Measurements from ENCODE around the gene LPO.

Gene LPO

DNA sequence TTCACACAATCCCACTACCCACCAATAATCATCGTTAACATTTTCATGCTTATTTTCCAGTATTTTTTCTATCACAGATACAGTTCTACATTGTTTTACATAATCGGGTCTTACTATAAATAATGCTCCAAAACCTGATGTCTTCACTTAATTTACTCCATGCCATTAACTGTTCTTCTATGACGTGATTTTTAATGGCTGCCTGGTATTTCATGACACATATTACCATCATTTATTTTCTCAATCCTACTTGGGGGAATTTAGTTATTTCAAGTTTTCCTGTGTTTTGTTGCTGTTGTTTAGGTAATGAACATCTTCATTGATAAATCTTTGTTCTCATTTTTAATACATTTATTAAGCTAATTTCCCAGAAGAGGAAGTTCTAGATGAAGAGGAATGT lies 14.7 kb downstream of the LPO start:
- in situ Hi-C loops (cut with MboI; ENCODE audit: low sequenced_read_pairs), result no loop called here

DNA sequence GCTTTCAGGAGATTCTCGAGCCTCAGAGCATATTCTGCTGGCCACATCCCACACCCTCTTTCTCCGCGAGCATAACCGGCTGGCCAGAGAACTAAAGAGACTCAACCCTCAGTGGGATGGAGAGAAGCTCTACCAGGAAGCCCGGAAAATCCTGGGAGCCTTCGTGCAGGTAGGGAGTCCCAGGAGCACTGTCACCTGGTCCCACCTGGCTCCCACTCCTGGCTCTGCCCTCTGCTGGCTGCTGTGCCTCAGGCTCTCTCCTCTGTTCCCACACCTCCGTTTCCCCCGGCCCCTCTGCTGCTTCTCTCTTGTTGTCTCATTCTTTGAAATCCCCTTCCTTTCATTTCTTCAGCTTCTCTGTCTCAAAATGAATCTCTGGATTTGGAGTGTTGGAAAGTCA lies 16.4 kb downstream of the LPO start:
- in situ Hi-C loops (cut with MboI; ENCODE audit: low sequenced_read_pairs), result no loop called here

DNA sequence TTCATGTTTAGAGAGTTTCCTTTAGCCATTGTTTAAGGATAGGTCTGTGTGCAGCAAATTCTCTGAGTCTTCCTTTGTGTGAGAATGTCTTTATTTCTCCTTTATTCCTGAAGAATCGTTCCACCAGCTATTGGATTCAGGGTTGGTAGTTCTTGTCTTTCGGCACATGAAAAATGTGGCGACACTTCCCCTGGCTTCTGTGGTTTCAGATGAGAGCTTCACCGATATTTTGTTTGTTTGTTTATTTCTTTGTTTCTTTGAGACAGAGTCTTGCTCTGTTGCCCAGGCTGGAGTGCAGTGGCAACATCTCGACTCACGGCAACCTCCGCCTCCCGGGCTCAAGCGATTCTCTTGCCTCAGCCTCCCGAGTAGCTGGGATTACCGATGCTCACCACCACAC lies 23.8 kb downstream of the LPO start:
- in situ Hi-C loops (cut with MboI; ENCODE audit: low sequenced_read_pairs), result no loop called here

DNA sequence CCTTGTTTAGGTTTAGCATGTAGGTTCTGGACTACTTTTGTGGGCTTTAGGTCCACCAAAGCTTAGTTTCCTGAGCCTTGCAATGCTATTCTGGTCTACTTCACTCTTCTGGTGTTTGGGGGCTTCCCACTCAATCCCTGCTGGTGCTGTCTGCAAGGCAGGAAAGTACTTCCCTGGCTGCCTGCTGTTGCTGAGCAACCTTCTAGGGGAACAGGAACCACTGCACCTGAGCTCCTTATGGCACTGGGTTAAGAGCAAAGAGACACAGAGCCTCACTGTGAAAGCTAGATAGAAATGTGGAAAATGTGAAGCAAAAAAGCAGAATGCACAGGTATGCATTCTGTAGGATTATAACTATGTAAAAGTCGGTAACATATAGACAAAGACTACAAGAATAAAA lies 25.4 kb downstream of the LPO start:
- in situ Hi-C loops (cut with MboI; ENCODE audit: low sequenced_read_pairs), result no loop called here

DNA sequence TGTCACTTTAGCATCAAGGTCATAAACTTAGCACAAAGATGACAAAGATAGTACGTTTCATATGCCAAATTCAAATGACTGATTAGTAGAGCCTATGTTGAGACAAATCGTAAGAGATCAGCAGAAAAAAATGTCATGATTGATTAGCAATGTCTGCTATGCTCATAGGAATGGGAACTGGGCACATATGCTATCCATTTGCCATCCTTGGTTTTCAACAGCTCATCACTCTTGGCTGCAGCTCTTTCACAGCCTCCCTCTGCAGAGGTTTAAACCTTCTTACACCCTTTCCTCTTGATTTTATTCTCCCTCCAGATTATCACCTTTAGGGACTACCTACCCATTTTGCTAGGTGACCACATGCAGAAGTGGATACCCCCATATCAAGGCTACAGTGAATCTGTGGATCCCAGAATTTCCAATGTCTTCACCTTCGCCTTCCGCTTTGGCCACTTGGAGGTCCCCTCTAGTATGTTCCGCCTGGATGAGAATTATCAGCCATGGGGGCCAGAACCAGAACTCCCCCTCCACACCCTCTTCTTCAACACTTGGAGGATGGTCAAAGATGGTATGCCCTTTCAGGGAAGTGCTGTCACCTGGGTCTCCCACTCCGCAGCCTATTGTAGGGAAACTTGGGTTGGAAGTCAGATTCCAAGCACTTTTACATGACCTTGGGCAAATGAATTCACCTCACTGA lies 26.2 kb downstream of the LPO start:
- in situ Hi-C loops (cut with MboI; ENCODE audit: low sequenced_read_pairs), result no loop called here

DNA sequence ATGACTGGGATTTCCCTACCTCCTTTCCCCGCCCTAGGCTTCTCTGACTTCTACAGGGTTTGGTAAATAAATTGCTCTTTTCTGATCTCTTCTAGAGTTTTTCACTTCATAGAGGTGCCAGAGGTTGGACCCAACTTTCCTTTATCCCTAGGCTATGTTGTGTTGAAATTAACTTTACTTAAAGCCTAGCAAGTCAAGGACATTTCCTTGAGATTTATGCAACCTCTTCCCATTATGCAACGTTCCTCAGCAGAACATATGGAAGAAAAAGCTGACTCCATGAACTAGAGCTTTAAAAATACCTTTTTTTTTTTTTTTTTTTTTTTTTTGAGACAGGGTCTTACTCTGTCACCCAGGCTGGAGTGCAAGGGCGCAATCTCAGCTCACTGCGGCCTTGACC lies 26.9 kb downstream of the LPO start:
- in situ Hi-C loops (cut with MboI; ENCODE audit: low sequenced_read_pairs), result no loop called here

DNA sequence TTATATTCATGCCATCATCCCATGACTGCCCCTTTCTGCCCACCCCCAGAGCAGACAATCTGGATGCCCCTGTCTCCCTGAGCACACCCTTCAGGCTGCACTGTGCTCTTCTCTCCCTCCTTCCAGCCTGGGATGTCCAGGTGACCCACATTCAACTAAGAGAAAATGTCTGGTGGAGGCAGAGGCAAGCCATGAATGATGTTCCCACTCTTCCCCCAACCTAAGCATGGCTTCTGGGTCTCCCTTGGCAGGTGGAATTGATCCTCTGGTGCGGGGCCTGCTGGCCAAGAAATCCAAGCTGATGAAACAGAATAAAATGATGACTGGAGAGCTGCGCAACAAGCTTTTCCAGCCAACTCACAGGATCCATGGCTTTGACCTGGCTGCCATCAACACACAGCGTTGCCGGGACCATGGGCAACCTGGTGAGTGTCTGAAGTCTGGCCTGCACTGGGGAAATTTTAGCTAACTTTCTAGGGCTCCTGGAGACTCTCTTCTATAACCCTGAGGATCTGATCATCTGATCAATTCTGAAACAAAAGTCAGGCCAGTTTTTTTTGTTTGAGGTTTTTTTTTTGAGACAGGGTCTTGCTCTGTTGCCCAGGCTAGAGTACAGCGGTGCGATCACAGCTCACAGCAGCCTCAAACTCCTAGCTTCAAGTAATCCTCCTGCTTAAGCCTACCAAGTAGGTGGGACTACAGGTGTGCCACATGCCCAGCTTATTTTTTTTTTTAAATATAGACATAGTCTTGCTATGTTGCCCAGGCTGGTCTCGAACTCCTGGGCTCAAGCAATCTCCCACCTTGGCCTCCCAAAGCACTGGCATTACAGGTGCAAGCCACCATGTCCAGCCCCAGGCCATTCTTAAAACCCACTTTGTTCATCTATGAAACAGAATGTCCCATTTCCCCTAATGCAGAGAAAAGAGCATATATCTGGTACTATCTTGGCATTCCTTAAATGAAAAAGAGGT lies 27.8 kb downstream of the LPO start:
- in situ Hi-C loops (cut with MboI; ENCODE audit: low sequenced_read_pairs), result no loop called here

DNA sequence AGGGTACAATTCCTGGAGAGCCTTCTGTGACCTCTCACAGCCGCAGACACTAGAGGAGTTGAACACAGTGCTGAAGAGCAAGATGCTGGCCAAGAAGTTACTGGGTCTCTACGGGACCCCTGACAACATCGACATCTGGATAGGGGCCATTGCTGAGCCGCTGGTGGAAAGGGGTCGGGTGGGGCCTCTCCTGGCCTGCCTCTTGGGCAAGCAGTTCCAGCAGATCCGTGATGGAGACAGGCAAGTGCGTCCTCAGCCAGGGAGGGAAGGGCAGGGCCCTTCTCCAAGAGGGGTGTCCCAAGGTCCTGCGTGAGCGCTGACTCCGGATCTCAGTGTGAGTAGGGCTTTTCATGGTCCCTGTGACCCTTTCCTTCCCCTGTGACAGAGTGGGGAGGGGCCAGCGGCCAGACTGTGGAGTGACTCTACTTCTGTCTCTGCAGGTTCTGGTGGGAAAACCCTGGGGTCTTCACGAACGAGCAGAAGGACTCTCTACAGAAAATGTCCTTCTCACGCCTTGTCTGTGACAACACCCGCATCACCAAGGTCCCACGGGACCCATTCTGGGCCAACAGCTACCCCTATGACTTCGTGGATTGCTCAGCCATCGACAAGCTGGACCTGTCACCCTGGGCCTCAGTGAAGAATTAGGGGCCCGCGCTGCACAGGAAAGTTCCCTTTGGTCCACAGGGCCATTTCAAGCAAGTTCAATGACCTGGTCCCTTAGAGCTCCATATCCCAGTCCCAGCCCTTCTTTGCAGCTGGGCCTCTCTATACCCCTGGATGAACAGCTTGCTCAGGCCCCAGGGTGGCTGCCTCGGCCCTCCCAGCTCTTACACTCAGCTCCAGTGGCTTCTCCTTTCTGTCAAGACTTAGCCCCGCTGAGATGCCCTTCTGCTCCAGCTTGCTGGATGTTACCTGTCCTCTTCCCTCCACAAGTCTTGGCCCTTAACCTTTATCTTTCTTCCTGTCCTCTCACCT lies 29.3 kb downstream of the LPO start:
- in situ Hi-C loops (cut with MboI; ENCODE audit: low sequenced_read_pairs), result no loop called here

DNA sequence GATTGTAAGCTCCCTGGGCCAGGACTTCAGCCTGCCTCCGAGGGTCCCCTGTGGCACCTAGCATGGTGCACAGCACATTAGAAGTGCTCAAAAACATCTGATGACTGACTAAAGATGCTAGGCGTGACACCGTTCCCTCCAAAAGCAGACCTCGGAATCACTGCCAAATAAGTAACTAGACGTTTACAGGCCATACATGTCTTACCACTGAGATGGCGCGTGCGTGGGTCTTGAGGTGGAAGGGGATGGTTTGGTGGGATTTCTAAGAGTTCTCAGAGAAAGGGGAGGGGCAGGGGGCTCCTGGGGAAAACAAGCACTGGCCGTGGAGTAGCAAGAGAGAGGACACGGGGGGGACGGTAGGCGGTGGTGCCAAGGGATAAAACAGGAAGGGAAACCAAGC lies 29.9 kb downstream of the LPO start:
- in situ Hi-C loops (cut with MboI; ENCODE audit: low sequenced_read_pairs), result no loop called here

DNA sequence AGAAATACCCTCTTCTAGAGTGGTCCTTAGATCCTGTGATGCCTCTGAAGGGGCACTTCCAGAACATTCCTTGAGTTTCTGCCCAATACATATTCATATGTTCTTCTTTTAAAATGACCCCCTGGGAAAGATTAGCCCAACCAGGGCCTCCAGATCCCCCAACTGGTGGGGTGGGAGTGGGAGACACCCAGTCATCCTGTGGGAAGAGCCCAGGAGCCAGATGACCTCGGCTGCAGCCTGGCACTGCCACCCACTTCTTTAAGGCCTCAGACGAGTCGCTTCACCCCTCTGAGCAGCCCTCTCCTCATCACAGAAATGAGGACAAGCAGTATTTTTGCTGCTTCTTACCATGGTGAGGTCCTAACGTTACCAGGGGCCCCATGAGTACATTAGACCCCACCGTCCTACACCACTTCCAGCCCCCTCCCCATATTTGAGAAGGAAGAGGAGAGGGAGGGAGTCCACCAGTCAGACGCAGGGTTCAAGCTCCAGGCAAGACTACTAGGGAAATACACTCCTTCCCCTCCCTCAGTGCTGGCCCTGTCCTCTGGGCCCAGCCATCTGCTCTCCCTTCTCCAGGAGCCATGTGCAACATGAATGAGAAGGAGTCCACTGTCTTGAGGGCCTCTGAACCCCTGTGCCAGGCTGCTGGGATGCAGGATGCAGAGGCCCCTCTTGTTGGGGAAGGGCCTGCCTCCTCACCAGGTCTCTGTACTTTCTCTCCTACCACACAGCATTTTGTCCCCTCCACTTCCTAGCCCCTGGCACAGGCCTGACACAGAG lies 30.6 kb downstream of the LPO start:
- in situ Hi-C loops (cut with MboI; ENCODE audit: low sequenced_read_pairs), result no loop called here

DNA sequence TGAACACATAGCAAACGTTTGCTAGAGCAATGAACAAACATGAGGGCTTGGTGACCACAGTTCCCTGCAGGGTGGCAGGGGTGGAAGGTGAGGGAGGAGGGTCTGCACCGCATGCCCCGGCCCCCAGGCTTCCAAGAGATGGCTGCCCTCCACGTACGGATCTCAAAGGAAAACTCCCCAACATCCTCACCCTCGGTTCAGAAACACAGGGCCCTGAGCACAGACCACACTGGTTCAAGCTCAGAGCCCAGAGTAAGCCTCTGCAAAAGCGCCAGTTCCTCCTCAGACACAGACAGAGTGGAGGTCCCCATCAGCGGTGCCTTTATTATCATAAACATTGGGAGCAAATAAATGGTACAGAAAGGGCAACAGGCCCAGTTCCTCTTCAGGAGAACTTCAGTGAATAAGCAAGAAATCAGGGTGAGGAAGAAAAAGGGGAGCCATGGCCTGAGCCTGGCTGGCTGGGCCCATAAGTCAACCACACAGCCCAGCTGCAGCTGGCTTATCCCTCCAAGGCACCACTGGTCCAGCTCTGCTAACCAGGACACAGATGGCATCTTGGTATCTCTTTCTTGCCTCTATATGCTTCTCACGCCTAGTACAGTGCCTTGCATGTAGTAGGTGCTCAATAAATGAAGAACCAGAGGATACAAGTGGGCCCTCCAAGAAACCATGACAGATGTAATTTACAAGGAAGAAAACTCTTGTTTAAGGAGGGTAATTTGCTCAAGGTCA lies 31.3 kb downstream of the LPO start:
- in situ Hi-C loops (cut with MboI; ENCODE audit: low sequenced_read_pairs), result no loop called here

DNA sequence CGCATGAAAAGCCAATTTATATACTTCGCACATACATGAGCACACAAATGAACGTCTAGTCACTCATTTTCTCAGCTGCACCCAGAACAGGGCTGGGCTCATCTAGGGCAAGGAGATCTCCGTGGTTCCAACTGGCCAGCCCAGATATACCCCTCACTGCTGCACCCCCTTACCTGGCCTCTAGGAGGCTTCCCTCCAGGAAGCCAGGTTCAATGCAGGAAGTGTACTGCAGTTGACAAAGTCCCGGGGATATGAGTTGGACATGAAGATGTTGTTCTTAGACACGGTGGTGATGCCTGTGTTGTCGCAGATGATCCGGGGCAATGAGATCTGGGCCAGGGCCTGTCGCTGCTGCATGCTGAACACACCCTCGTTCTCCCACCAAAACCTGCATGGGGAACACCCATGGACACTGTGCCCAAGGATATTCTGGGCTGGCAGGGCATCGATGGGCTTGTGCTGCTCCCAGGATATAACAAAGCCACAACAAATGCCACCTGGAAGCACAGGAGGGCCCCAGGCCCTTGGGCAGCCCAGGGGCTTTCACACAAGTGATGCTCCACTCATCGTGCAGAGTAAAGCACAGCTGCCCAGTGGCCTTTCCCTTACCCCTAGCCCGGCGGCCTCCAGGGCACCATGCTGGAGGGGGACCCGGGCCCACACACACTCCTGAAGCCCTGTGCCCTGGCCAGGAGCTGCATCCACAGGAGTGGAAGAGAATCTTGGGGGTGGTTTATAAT lies 32.3 kb downstream of the LPO start:
- in situ Hi-C loops (cut with MboI; ENCODE audit: low sequenced_read_pairs), result no loop called here

DNA sequence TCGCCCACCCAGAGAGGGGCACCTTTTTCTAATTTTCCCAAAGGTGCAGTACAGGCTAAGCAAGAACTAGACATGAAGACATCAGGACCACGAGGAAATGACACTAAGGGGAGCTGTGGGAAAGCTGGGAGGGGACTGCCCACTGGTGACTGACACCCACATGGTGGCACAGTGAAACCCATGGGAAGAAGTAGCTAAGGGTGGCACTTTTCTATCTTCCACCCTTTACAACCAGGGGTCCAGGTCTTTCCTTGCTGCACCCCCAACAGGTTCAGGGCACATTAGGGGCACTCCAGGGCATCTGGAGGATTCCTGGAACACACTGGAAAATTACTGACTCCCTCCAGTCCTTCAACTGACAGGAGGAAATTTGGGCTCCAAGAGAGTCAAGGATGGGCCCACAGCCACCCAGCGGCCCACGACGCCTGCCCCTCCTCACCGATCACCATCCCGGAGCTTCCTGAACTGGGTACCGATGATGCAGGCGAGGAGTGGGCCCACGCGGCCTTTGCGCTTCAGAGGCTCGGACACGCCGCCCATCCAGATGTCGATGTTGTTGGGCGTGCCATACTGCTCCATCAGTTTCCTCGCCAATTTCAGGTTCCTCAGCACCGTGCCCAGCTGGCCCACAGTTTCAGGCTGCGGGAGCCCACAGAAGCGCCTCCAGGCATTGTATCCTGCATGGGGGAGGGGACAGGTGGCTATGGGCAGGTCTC lies 33.0 kb downstream of the LPO start:
- in situ Hi-C loops (cut with MboI; ENCODE audit: low sequenced_read_pairs), result no loop called here

DNA sequence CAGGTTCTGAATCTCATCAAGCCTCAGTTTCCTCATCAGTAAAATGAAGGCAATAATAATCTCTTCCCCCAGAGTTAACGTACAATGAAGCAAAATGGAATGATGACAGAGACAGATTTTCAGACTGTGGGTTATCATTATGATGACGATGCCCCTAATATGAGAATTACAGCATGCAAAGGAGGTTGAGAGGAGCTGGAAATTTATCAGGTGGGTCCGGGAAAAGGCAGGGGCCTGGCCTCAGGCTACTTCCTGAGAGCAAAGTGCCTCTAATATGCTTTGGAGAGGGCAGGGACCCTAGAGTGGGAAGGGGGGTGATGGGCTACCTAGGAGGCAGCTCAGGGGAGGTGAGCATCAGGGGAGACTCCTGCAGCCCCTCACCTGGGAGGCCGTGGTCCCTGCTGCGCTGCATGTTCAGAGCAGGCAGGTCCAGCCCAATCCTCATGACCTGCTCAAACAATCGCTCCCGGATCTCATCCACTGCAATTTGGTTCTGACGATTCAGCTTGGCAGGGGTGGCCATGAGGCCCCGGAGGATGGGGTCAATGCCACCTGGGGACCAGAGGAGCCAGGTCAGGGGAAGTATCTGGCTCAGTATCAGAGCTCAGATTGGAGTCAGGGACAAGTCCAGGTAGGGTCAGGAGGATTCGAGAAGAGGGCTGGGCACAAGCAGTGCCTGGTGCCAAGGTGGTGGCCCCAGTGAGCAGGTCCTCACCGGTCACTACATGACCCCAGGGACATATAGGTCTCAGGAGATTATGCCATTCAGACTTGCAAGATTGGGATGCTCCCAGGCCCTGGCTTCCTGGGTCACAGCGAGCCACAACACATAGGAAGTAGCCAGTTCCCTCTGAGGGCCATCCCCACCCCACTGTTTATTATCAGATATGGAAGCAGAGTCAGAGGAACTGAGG lies 34.2 kb downstream of the LPO start:
- in situ Hi-C loops (cut with MboI; ENCODE audit: low sequenced_read_pairs), result no loop called here

DNA sequence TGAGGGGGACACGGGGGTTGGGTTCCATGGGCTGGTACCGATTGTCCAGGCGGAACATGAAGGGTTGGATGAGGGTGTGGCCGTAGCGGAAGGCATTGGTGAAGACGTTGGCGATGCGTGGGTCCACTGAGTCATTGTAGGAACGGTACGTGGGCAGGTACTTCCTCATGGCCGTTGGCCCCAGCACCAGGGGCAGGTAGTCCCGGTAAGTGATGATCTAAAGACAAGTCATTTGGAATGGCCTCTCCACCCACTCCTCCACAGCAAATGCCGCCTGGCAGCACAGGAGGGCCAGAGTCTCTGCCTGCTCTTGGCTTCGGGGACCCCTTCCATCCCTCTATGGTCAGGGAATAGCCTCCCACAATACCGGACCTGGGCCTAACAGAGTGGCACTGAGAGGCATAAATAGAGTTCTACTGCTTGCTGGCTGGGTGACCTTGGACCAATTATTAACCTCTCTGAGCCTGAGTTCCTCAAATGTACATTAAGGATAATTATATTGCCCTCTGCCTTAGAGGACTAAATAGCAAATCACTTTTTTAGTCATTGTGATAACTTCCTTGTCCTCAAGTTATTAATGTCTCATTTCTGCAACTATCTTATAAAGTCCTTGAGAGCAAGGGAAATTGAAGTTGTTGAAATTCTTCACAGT lies 35.2 kb downstream of the LPO start:
- in situ Hi-C loops (cut with MboI; ENCODE audit: low sequenced_read_pairs), result no loop called here

DNA sequence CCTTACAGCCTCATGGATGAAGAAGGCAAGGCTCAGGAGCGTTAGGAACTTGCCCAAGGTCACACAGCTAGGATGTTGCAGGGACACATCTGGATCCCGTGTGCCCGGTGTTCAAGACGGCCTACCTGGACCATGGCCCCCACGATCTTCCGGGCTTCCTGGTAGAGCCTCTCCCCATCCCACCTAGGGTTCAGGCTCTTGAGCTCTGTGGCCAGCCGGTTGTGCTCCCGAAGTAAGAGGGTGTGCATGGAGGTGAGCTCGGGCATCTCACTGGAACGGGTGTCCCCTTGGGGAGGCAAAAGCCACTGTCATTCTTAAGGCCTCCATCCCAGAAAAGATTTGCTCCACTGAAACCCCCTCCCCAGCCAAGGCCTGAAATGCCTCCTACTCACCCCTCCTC lies 37.0 kb downstream of the LPO start:
- in situ Hi-C loops (cut with MboI; ENCODE audit: low sequenced_read_pairs), result no loop called here

DNA sequence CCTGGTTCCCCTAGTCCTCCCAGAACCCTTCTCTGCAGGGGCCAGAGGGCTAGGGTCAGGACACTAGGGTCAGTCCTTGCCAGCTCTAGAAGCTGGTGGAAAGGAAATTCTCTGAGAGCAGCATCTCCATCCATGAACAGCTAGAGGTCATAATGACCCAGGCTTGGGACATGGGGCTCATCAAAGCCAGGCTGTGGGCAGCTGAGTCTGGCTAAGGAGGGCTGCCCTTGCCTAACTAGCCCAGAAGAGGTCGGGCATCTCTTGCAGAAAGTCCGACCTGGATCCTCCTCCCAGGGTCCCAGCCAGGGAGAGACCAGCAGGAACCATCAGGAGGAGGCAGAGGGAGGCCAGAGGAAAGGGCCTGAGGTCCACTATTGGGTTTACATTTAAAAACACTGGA lies 38.0 kb downstream of the LPO start:
- in situ Hi-C loops (cut with MboI; ENCODE audit: low sequenced_read_pairs), result no loop called here
